GM12872 (cell line): ENCODE data around the gene FASTKD3.

Source experiments
- CTCF ChIP-seq: IDR thresholded peaks from 3 replicates; pipeline ENCODE4 v1.5.1; 2011; ENCODE audit warnings: low read depth, mild to moderate bottlenecking, low read length, moderate library complexity; ENCODE audit not compliant: insufficient read depth

Gene FASTKD3

GRCh38 chr5:7868427-7868772 is 431 bp downstream of the FASTKD3 start:
- TF ChIP-seq CTCF = no peak

GRCh38 chr5:7867260-7867659 is 1.6 kb downstream of the FASTKD3 start:
- no peak for TF ChIP-seq CTCF

GRCh38 chr5:7866196-7866595 is 2.6 kb downstream of the FASTKD3 start:
- TF ChIP-seq CTCF = no peak

GRCh38 chr5:7857926-7858632 is 10.8 kb downstream of the FASTKD3 start:
- no peak for TF ChIP-seq CTCF

GRCh38 chr5:7857361-7857760 is 11.5 kb downstream of the FASTKD3 start:
- TF ChIP-seq CTCF = no peak

GRCh38 chr5:7856855-7857254 is 12.0 kb downstream of the FASTKD3 start:
- peak; percentile 65 for TF ChIP-seq CTCF

- no peak for TF ChIP-seq CTCF
These were observed 13.2 kb downstream of the FASTKD3 start for GRCh38 chr5:7855611-7856010.

- TF ChIP-seq CTCF = no peak
These were observed 15.8 kb downstream of the FASTKD3 start for GRCh38 chr5:7852988-7853387.
